OCI-LY7 (cell line): Measurements from ENCODE around the gene IGSF1.

Experiments used
- EZH2phosphoT487 ChIP-seq: fragments of 200-600 bp; sonication (generic); IDR thresholded peaks from 2 replicates; pipeline ENCODE4 v1.6.1; 2018; ENCODE audit warnings: low read depth, borderline replicate concordance, mild to moderate bottlenecking, mixed run types, antibody characterized with exemption, low read length, moderate library complexity, mixed read lengths
- TF ChIP-seq, protein P1 (sequence below): fragments of 200-600 bp; sonication (generic); conservative IDR thresholded peaks from 2 replicates; pipeline ENCODE4 v1.5.1; 2014; ENCODE audit warnings: mild to moderate bottlenecking, antibody characterized with exemption, low read length, moderate library complexity, mixed read lengths

DNA sequence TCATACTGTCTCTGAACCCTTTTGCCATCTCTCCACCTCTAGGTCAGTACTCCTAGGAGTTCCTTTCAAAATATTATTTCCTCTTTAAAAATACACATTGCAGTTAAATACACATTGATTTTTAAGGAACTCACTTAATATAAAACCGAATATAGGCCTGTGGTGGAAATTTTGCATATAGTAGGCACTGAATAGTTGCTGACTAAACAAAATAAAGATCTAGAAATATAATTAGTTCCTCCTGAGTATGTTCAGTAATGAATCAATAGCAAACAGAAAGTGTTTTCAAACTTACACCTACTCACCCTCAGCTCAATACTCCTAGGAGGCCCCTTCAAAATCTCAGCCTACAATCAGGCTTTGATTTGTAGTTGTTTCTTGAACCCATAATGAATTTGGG lies 61.5 kb downstream of the IGSF1 start:
- TF ChIP-seq, protein P1, sequence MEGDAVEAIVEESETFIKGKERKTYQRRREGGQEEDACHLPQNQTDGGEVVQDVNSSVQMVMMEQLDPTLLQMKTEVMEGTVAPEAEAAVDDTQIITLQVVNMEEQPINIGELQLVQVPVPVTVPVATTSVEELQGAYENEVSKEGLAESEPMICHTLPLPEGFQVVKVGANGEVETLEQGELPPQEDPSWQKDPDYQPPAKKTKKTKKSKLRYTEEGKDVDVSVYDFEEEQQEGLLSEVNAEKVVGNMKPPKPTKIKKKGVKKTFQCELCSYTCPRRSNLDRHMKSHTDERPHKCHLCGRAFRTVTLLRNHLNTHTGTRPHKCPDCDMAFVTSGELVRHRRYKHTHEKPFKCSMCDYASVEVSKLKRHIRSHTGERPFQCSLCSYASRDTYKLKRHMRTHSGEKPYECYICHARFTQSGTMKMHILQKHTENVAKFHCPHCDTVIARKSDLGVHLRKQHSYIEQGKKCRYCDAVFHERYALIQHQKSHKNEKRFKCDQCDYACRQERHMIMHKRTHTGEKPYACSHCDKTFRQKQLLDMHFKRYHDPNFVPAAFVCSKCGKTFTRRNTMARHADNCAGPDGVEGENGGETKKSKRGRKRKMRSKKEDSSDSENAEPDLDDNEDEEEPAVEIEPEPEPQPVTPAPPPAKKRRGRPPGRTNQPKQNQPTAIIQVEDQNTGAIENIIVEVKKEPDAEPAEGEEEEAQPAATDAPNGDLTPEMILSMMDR, result no peak
- no peak for TF ChIP-seq EZH2phosphoT487
